Limb (tissue), 2 donors: ENCODE results near the gene CACNA2D3.
A peak's percentile ranks its signal among the peaks of the same experiment; 100 is the strongest.

ENCODE experiments used
- DNase-seq, 2 donors: peaks; one replicate each; pipeline ENCODE4 v3.0.0-alpha.2; 2016; ENCODE audit errors: extremely low spot score in 2 of 2

Gene CACNA2D3

GRCh38 chr3:54331341-54331740, 209.0 kb downstream of the CACNA2D3 start:
- no peak for DNase-seq

GRCh38 chr3:54337846-54338245, 215.5 kb downstream of the CACNA2D3 start:
- no peak for DNase-seq

GRCh38 chr3:54339608-54340007, 217.3 kb downstream of the CACNA2D3 start:
- DNase-seq: no peak

- no peak for DNase-seq
Observed at GRCh38 chr3:54341811-54342210, 219.5 kb downstream of the CACNA2D3 start.

GRCh38 chr3:54342676-54343075, 220.3 kb downstream of the CACNA2D3 start:
- DNase-seq: no peak

GRCh38 chr3:54343495-54343894, 221.1 kb downstream of the CACNA2D3 start:
- no peak for DNase-seq

- DNase-seq: no peak
Observed at GRCh38 chr3:54344601-54345231, 222.4 kb downstream of the CACNA2D3 start.

- no peak for DNase-seq
Observed at GRCh38 chr3:54345847-54346375, 223.6 kb downstream of the CACNA2D3 start.

GRCh38 chr3:54347060-54347459, 224.7 kb downstream of the CACNA2D3 start:
- no peak for DNase-seq

- DNase-seq: no peak
Observed at GRCh38 chr3:54347933-54348332, 225.6 kb downstream of the CACNA2D3 start.

GRCh38 chr3:54349231-54349652, 226.9 kb downstream of the CACNA2D3 start:
- DNase-seq: no peak

GRCh38 chr3:54349691-54350090, 227.3 kb downstream of the CACNA2D3 start:
- no peak for DNase-seq

GRCh38 chr3:54353546-54353945, 231.2 kb downstream of the CACNA2D3 start:
- no peak for DNase-seq

GRCh38 chr3:54353946-54354345, 231.6 kb downstream of the CACNA2D3 start:
- no peak for DNase-seq

- no peak for DNase-seq
Observed at GRCh38 chr3:54355800-54356199, 233.4 kb downstream of the CACNA2D3 start.

- peak in 1 of 2 donors; percentile 37 for DNase-seq
Observed at GRCh38 chr3:54356261-54357045, 234.1 kb downstream of the CACNA2D3 start.

GRCh38 chr3:54357301-54357700, 234.9 kb downstream of the CACNA2D3 start:
- no peak for DNase-seq

GRCh38 chr3:54358316-54358715, 236.0 kb downstream of the CACNA2D3 start:
- DNase-seq: no peak

- DNase-seq: no peak
Observed at GRCh38 chr3:54358969-54359694, 236.8 kb downstream of the CACNA2D3 start.

- DNase-seq: no peak
Observed at GRCh38 chr3:54360320-54360719, 238.0 kb downstream of the CACNA2D3 start.

- DNase-seq: no peak
Observed at GRCh38 chr3:54361746-54362283, 239.5 kb downstream of the CACNA2D3 start.
